Neural cell (in vitro differentiated cells): Measurements from ENCODE around the gene NCOA3. TPM values are rescaled to one million over a fixed set of nuclear protein-coding genes. Genes with fewer than 3 reads are reported as not detected.

Experiments
- H2AFZ ChIP-seq: fragments of 200-600, 300-800 bp; sonication (generic), shearing (Covaris generic); 2 replicates; pipeline ENCODE4 v1.6.0; 2014; ENCODE audit warnings: low read depth, mild to moderate bottlenecking, antibody characterized with exemption, low read length, moderate library complexity
- H3F3A ChIP-seq: fragments of 200-600 bp; shearing (Covaris generic); 2 replicates; pipeline ENCODE4 v1.6.1; 2016; ENCODE audit warnings: mild to moderate bottlenecking, moderate library complexity, mixed read lengths, antibody characterized with exemption, low read length; ENCODE audit not compliant: insufficient read depth, poor library complexity, severe bottlenecking
- H3K27ac ChIP-seq: fragments of 200-600, 300-800 bp; sonication (generic), shearing (Covaris generic); 2 replicates; pipeline ENCODE4 v1.5.1; 2014; ENCODE audit warnings: mild to moderate bottlenecking, low read length, moderate library complexity
- H3K27me3 ChIP-seq: fragments of 300-800, 200-600 bp; sonication (generic), shearing (Covaris generic); 2 replicates; pipeline ENCODE4 v1.6.0; 2014; ENCODE audit warnings: mild to moderate bottlenecking, low read depth, low read length, moderate library complexity; ENCODE audit not compliant: insufficient read depth
- H3K36me3 ChIP-seq: fragments of 300-800, 200-600 bp; sonication (generic), shearing (Covaris generic); 2 replicates; pipeline ENCODE4 v1.5.1; 2014; ENCODE audit warnings: mild to moderate bottlenecking, antibody characterized with exemption, low read length, moderate library complexity; ENCODE audit not compliant: insufficient read depth
- H3K4me2 ChIP-seq: fragments of 300-800, 200-600 bp; sonication (generic), shearing (Covaris generic); 2 replicates; pipeline ENCODE4 v1.6.0; 2014; ENCODE audit warnings: mild to moderate bottlenecking, low read length
- H3K4me3 ChIP-seq: fragments of 300-800, 200-600 bp; sonication (generic), shearing (Covaris generic); 2 replicates; pipeline ENCODE4 v1.5.1; 2014; ENCODE audit warnings: mild to moderate bottlenecking, low read length, moderate library complexity
- H3K79me2 ChIP-seq: fragments of 200-600 bp; shearing (Covaris generic); replicated peaks from 2 replicates; pipeline ENCODE4 v1.6.0; 2014; ENCODE audit warnings: mild to moderate bottlenecking, low read length, moderate library complexity; ENCODE audit not compliant: insufficient read depth
- H3K9ac ChIP-seq: fragments of 300-800, 200-600 bp; sonication (generic), shearing (Covaris generic); 2 replicates; pipeline ENCODE4 v1.6.1; 2016; ENCODE audit warnings: mild to moderate bottlenecking, low read length, mixed read lengths
- H3K9me2 ChIP-seq: fragments of 200-600 bp; shearing (Covaris generic); 2 replicates; pipeline ENCODE4 v1.6.1; 2016; ENCODE audit warnings: mild to moderate bottlenecking, low read length, mixed read lengths; ENCODE audit not compliant: insufficient read depth
- H3K9me3 ChIP-seq: fragments of 200-600, 300-800 bp; sonication (generic), shearing (Covaris generic); 2 replicates; pipeline ENCODE4 v1.6.1; 2016; ENCODE audit warnings: mild to moderate bottlenecking, mixed run types, low read length, moderate library complexity, mixed read lengths
- H4K20me1 ChIP-seq: fragments of 200-600 bp; shearing (Covaris generic); 2 replicates; pipeline ENCODE4 v1.6.1; 2016; ENCODE audit warnings: mild to moderate bottlenecking, mixed run types; ENCODE audit not compliant: insufficient read depth
- EP300 ChIP-seq: fragments of 450-650 bp; conservative IDR thresholded peaks from 2 replicates; pipeline ENCODE4 v1.6.1; 2014; ENCODE audit warnings: antibody characterized with exemption, mild to moderate bottlenecking, moderate library complexity; ENCODE audit not compliant: poor library complexity, severe bottlenecking
- EZH2 ChIP-seq: fragments of 200-600, 300-800 bp; shearing (Covaris generic), sonication (generic); IDR thresholded peaks from 2 replicates; pipeline ENCODE4 v1.6.1; 2014; ENCODE audit warnings: antibody characterized with exemption, low read length, borderline replicate concordance, mild to moderate bottlenecking; ENCODE audit not compliant: insufficient read depth, poor library complexity, severe bottlenecking
- MXI1 ChIP-seq: fragments of 450-650 bp; conservative IDR thresholded peaks from 2 replicates; pipeline ENCODE4 v1.6.1; 2014; ENCODE audit warnings: antibody characterized with exemption, mild to moderate bottlenecking; ENCODE audit not compliant: poor library complexity, severe bottlenecking
- POLR2AphosphoS5 ChIP-seq: IDR thresholded peaks from 2 replicates; pipeline ENCODE4 v1.6.1; 2012
- RAD21 ChIP-seq: fragments of 450-650 bp; conservative IDR thresholded peaks from 2 replicates; pipeline ENCODE4 v1.6.1; 2014; ENCODE audit warnings: antibody characterized with exemption, mild to moderate bottlenecking, moderate library complexity
- REST ChIP-seq: IDR thresholded peaks from 2 replicates; pipeline ENCODE4 v1.6.1; 2012; ENCODE audit warnings: borderline replicate concordance
- SMC3 ChIP-seq: fragments of 450-650 bp; conservative IDR thresholded peaks from 2 replicates; pipeline ENCODE4 v1.6.1; 2014; ENCODE audit warnings: antibody characterized with exemption, mild to moderate bottlenecking, moderate library complexity; ENCODE audit not compliant: poor library complexity
- TAF1 ChIP-seq: IDR thresholded peaks from 2 replicates; pipeline ENCODE4 v1.6.1; 2012; ENCODE audit warnings: low read depth
- polyA plus RNA-seq: library from polyadenylated mRNA; depleted of rRNA; stranded (reverse); fragments of >200 nt; gene quantifications from 2 replicates; pipeline ENCODE4 v1.2.3, GENCODE V29; 2014
- TF ChIP-seq, protein P1 (sequence below): fragments of 450-650 bp; IDR thresholded peaks from 2 replicates; pipeline ENCODE4 v1.5.1; 2014; ENCODE audit warnings: antibody characterized with exemption, mild to moderate bottlenecking, moderate library complexity; ENCODE audit not compliant: poor library complexity, severe bottlenecking

NCOA3 gene
- polyA plus RNA-seq, 1 donor from 2014 or later = 14.2 TPM

DNA sequence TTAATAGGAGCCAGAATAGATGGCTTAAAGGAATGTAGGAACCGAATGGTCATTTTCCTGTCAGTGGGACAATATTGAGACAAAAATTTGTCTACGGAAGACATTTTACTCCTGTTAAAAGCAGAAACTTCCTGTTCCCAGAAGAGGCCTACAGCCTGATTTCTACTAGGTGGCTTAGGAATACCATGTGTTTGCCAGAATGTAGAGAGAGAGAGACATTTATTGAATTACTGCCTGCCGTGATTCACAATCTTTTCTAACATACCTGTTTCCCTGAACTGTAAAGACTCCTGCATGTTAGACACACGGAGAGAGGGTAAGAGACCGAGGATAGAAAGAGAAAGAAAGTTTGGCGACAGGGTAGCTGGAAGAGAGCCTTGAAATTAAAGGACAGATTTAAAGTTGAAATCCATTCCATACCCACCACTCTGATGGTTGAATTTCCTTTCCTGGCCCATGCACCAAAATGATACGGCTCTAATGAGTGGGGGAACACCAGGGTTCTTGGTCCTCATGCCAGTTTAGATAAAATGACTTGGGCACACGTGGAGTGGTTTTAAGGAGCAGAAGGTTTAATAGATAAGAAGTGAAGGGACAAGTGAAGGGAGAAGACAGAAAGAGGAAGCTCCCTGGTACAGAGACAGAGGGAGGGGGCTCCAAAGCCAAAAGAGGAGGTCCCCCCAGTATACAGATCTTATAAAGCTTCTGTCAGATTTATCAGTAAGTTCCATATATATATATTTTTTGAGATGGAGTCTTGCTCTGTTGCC, 22.5 kb downstream of the NCOA3 start:
- H3K36me3 ChIP-seq = no peaks in the 10 kb centered on the region
- no peak overlapping the region for H3K9ac ChIP-seq
- no peaks in the 10 kb centered on the region for H3F3A ChIP-seq
- no peaks in the 10 kb centered on the region for H3K9me3 ChIP-seq
- no peak overlapping the region for H3K27ac ChIP-seq
- no peak for TF ChIP-seq REST
- no peak for TF ChIP-seq MXI1
- TF ChIP-seq, protein P1, sequence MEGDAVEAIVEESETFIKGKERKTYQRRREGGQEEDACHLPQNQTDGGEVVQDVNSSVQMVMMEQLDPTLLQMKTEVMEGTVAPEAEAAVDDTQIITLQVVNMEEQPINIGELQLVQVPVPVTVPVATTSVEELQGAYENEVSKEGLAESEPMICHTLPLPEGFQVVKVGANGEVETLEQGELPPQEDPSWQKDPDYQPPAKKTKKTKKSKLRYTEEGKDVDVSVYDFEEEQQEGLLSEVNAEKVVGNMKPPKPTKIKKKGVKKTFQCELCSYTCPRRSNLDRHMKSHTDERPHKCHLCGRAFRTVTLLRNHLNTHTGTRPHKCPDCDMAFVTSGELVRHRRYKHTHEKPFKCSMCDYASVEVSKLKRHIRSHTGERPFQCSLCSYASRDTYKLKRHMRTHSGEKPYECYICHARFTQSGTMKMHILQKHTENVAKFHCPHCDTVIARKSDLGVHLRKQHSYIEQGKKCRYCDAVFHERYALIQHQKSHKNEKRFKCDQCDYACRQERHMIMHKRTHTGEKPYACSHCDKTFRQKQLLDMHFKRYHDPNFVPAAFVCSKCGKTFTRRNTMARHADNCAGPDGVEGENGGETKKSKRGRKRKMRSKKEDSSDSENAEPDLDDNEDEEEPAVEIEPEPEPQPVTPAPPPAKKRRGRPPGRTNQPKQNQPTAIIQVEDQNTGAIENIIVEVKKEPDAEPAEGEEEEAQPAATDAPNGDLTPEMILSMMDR = no peak
- H2AFZ ChIP-seq = no peak overlapping the region
- no peaks in the 10 kb centered on the region for H3K27me3 ChIP-seq
- no peaks in the 10 kb centered on the region for H3K9me2 ChIP-seq
- H3K4me2 ChIP-seq = no peak overlapping the region
- H3K79me2 ChIP-seq = no peaks in the 10 kb centered on the region
- no peaks in the 10 kb centered on the region for H4K20me1 ChIP-seq
- no peak overlapping the region for H3K4me3 ChIP-seq

DNA sequence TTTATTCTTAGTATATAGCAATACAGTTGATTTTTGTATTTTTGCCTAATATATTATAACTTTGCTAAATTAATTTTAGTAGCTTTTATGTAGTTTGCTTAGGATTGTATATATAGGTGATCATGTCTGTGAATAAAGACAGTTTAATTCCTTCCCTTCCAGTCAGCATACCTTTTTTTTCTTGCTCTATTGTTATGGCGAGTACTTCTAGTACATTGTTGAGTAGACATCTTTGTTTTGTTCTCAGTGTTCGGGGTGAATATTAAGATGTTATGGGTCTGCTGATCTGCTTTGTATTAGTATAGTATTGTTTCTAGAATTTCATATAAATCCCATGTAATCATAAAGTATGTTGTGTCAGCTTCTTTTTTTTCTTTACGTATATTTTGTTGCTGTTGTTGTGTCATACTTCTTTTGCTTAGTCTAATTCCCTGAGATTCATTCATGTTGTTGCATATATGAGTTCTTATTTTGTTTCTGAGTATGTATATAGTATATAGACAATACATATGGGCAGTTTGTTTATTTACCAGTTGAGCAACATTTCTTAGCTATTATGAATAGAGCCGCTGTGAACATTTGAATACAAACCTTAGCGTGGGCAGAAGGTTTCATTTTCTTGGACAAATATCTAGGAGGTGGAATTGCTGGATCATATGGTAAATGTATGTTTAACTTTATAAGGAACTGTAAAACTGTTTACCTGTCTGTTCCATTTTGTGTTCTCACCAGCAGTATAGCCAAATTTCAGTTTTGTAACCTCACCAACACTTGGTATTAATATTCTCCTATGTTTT, 25.5 kb downstream of the NCOA3 start:
- no peak for TF ChIP-seq REST
- no peak for TF ChIP-seq EZH2
- TF ChIP-seq EP300 = no peak
- no peak for TF ChIP-seq RAD21
- TF ChIP-seq SMC3 = no peak
- TF ChIP-seq MXI1 = no peak
- TF ChIP-seq TAF1 = no peak
- TF ChIP-seq POLR2AphosphoS5 = no peak
- TF ChIP-seq, protein P1 = no peak
- Histone ChIP-seq H3K9me3 (no peaks in the 10 kb centered on the region), H4K20me1 (no peaks in the 10 kb centered on the region), H3K4me3 (no peak overlapping the region), H2AFZ (no peak overlapping the region), H3K27ac (no peak overlapping the region), H3K9me2 (no peaks in the 10 kb centered on the region), H3K79me2 (no peaks in the 10 kb centered on the region), H3K27me3 (no peaks in the 10 kb centered on the region), H3K4me2 (no peak overlapping the region), H3K9ac (no peak overlapping the region), H3K36me3 (no peaks in the 10 kb centered on the region), H3F3A (no peaks in the 10 kb centered on the region)
